Endometrial microvascular endothelial cells (primary cell): ENCODE data around the gene CKS1B. TPM values are rescaled to one million over a fixed set of nuclear protein-coding genes. Genes with fewer than 3 reads are reported as not detected.

ENCODE experiments used
- in situ Hi-C: cut with HindIII; loops from 2 replicates; pipeline ENCODE4 v1.10.0; 2017; ENCODE audit warnings: low sequenced_read_pairs, low pct_unique_long_range_greater_than_20kb; ENCODE audit errors: inconsistent ontology term
- total RNA-seq: library from RNA; depleted of rRNA; stranded (reverse); fragments of >200 nt; gene quantifications from one replicate; pipeline ENCODE4 v1.2.3, GENCODE V29; 2015; ENCODE audit errors: inconsistent ontology term

Gene CKS1B
- total RNA-seq, 1 donor from 2014 or later, result 125 TPM

GRCh38 chr1:154945160-154945961 is 29.1 kb upstream of the CKS1B start:
- in situ Hi-C loops, result no loop called here

- in situ Hi-C loops, result no loop called here
Observed at GRCh38 chr1:154945962-154946850, 28.3 kb upstream of the CKS1B start.

GRCh38 chr1:154948079-154948478 is 26.4 kb upstream of the CKS1B start:
- in situ Hi-C loops, result no loop called here

DNA sequence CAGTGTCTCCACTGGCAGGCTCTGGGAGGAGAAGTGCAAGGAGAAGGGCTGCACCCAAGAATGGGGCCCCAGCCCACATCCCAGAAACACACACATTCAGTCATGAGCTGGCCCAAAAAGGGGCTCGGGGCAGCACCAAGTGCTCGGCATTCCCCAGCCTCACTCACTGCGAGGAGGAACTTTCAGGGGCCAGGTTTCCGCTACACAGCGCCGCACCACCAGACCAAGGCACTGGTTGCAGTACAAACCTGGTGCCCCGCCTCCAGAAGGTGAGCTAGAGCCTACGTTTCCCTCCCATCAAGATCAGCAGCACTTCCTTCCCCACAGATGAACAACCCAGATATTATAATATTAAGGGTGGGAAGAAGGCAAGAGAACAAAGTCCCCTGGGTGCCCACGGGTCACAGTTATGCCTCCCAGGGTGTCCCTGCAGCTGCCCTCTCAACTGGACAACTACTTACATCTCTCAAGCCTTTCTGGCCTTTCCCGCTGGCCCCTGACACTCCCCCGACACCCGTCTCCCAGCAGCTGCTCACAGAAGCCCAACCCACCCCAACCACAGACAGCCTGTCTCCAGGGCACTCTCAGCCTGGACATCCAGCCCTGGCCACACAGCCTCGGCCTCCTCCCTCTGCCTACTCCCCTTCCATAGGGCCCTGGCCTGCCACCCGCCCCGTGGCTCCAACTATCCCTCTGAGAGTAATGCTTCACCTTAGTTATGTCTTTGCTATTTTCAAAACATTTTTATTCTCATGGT is 22.4 kb upstream of the CKS1B start:
- in situ Hi-C loops, result no loop called here

DNA sequence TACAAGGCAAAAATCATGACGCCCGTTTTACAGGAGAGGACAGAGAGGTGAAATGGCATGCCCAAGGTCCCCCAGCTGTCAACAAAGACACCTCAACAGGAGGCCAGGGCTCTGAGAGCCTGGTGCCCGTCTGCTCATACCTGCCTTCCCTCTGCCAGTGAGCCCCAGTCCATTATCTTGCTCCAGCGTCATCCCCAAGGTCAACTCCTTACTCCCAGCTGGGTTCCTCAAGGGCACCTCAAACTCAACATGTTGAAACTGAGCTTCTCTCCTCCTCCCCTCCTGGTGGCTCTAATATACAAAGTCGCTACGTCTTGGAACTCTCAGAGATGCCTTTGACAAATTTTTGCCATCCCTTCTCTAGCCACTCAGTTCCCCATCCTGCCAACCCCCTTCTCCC is 21.8 kb upstream of the CKS1B start:
- in situ Hi-C loops, result no loop called here

GRCh38 chr1:154953611-154954038 is 20.9 kb upstream of the CKS1B start:
- in situ Hi-C loops, result no loop called here

GRCh38 chr1:154954541-154954940 is 19.9 kb upstream of the CKS1B start:
- in situ Hi-C loops, result no loop called here

DNA sequence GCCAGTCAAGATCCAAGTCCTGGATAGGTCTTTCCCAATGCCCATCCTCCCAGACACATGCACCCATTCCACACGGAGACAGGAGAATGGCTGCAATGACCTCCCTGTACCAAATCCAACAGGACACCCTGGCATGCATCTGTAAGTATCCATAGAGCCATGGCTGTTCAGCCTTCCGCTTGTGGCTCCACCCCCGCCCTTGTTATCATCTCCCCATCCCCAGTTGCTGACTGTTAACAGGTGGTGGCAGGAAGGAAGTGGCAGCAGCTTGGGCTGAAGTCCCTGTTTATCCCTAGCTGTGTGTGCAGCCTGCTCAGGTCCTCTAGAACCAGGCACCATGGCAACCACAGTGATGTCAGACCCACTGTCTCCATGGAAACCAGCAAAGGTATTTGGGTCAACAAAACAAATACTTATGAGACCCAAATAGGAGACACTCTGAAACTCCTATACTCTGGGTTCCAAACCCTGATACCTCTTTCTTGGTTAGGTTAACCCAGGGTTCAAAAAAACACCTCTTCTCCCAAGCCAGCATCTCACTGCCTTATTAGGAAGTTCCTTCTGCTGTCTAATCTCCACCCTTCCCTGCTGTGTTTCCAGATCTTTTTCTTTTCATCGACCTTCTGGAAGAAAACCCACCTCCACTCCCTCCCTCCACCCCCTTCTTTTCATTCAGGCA is 19.3 kb upstream of the CKS1B start:
- in situ Hi-C loops, result no loop called here

GRCh38 chr1:154955718-154956543 is 18.6 kb upstream of the CKS1B start, which contains the start of gene PBXIP1:
Gene PBXIP1, minus strand, starts transcription at chr1:154956099. Its CDS starts 2,378 bp downstream, at chr1:154953721.
- in situ Hi-C loops, result no loop called here

DNA sequence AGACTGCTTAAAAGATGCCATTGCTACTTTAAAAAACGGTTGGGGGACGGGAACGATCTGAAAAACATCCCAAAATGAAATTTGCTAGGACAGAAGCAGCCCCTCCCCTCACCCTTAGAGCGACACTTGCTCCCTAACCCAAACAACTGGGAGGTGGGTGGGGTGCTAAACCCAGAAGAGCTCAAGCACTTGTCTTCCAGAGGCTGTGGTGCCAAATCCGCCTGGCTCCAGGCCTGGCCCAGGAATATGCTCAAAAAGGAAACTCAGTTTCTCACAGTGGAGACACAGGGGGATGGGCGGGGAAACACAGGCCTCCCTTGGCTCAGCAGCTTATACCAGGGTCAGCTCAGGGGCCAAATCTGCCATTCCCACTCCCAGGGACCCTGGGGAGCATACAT is 17.9 kb upstream of the CKS1B start:
- in situ Hi-C loops, result no loop called here

DNA sequence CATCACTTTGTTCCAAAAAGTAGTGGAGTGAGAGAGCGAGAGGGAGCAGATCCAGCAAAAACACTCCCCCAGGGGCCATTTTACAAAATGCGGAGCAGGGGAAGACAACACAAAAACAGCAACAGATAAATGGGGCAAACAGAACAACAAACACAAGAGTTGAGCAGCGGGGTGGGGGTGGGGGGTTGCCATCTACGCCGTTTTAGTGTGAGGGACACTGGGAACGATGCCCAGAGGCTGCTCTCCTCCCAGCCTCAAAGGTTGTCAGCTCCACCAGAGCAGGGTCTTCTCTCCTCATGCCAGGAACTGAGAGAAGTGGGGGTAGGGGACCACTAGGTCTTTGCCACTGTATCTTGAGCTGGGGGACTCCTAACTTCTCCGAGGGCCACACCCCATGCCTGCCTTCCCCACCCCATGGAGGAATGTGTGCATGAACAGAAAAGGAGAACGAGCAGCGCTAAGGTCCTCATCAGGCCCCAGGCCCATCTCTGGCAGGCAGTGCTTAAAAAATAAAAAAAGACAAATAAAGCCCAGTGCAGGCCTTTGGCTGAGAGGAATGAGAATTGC is 17.3 kb upstream of the CKS1B start:
- in situ Hi-C loops, result no loop called here

DNA sequence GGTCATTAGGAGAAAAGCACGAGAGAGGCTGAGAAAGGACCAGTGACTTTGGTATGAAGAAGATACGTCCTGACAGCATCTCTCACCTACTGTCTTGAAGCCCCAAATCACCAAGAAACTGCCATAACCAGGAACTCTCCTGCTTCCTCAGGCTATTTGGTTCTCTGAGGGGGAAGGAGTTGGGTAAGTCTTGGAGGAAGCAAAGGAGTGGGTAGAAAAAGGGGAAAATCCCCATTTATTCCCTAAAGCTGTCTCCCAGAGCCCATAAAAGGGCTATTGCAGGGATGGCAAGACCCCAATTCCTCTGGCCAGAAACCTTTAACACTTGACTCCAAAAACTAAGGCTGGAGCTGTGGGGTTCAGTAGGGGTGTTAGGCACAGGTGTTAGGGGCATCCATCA is 16.4 kb upstream of the CKS1B start:
- in situ Hi-C loops, result no loop called here

GRCh38 chr1:154958681-154959425 is 15.6 kb upstream of the CKS1B start:
- in situ Hi-C loops, result no loop called here

GRCh38 chr1:154959426-154959780 is 15.1 kb upstream of the CKS1B start:
- in situ Hi-C loops, result no loop called here

DNA sequence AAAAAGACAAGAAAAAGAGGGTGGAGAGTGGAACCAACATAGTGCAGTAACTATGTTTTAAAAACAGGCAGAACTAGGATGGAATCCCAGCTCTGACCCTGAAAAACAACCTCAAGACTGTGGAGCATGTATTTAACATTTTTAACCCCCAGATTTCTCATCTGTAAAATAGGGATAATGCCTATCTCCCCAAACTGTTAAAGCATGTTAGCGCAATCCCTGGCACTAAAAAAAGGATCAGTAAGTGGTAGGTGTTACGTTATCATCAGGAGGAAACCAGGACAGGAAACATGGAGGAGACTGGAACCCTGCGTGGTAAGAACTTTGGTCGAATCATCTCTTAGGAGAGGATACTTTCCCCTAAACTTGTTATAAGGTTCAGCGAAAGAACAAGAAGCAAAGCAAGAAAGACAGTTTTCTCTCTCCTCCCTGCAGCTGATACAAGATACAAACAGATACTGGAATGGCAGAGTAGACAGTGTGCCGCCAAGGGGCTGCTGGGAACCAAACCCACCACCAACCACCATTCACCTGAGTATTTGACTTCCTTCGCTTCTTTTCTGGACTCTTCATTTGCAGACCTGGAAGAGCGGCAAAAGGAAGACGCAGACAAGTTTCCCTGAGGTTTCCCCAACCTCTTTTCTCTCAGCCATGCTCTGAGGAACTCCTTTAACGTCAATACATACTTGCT is 13.9 kb upstream of the CKS1B start:
- in situ Hi-C loops, result no loop called here
